Stimulated activated effector memory CD8-positive, alpha-beta T cell treated with anti-CD3 and anti-CD28 coated beads, Interleukin-12 subunit alpha, Interleukin-12 subunit beta, amount 100 ng/mL, for 72 hours (primary cell): ENCODE results near the gene SLC9A1.
A peak's percentile ranks its signal among the peaks of the same experiment; 100 is the strongest.

Source experiments
- ATAC-seq: fragments of 150-1000 bp; cut with Tn5 transposase; 2 replicates; pipeline ENCODE4 v1.10.0; 2021
- DNase-seq, 2 donors: peaks; one replicate each; pipeline ENCODE4 v3.0.0; 2021 to 2022; ENCODE audit warnings: low spot score in 2 of 2
- H3K27ac Mint-ChIP-seq: one replicate; pipeline ENCODE4 v1.8.0; 2022; ENCODE audit warnings: mild to moderate bottlenecking, mixed read lengths
- H3K36me3 Mint-ChIP-seq: one replicate; pipeline ENCODE4 v1.8.0; 2022; ENCODE audit warnings: mild to moderate bottlenecking, mixed read lengths
- H3K4me1 Mint-ChIP-seq: one replicate; pipeline ENCODE4 v1.8.0; 2022; ENCODE audit warnings: mixed read lengths
- H3K4me3 Mint-ChIP-seq: one replicate; pipeline ENCODE4 v1.8.0; 2022; ENCODE audit warnings: mild to moderate bottlenecking, mixed read lengths
- H3K9me3 Mint-ChIP-seq: one replicate; pipeline ENCODE4 v1.8.0; 2022; ENCODE audit warnings: mixed read lengths

SLC9A1 gene

GRCh38 chr1:27060891-27061290 lies 94.0 kb downstream of the SLC9A1 start:
- Mint-ChIP-seq H3K4me1 (no peaks in the 10 kb centered on the region), H3K4me3 (no peak overlapping the region), H3K27ac (no peak overlapping the region), H3K9me3 (no peaks in the 10 kb centered on the region), H3K36me3 (no peaks in the 10 kb centered on the region)
- DNase-seq (no peak), ATAC-seq (no peak)

GRCh38 chr1:27058966-27059669 lies 95.8 kb downstream of the SLC9A1 start:
- no peaks in the 10 kb centered on the region for H3K9me3 Mint-ChIP-seq
- peak; percentile 24 for ATAC-seq
- no peaks in the 10 kb centered on the region for H3K4me1 Mint-ChIP-seq
- H3K36me3 Mint-ChIP-seq, result no peaks in the 10 kb centered on the region
- H3K27ac Mint-ChIP-seq, result no peak overlapping the region
- DNase-seq, result no peak
- H3K4me3 Mint-ChIP-seq, result no peak overlapping the region

DNA sequence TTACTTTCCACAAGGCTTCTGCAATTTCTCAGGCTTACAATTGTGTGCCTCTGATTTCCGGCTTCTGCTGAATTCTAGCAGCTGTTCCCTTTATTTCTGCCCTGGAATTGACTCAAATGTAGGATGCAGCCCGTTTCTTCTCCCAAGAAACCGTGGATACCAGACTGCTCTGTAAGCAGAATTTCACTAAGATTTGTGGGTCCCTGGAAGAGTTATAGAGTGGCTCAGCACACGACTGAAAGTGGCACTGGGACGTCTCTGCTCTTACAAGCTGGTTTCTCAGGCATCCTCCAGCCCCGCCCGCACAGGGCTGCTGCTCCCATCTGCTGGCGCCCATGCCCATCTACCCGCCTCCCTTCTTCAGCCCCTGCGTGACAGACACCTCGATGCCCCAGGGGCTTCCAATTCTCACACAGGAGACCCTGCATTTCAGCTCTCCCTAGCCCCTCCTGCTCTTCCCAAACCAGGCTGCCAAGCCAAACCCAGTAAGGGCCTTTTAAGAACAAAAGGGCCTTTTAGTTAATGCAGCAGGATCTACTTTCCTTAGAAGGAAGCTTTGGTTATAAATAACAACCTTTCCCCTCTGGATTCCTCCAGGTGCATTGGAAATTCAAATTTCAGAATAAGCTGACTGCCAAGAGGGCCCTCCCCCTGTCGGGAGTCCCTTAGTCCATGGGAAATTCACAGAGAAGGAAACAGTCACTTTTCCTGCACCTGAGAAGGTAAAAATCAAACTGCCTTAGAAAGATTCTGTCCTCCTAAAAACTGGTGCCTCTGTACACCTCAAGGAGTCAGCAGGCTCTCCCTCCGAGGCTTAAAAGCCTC lies 96.9 kb downstream of the SLC9A1 start:
- H3K36me3 Mint-ChIP-seq, result no peaks in the 10 kb centered on the region
- H3K9me3 Mint-ChIP-seq, result no peaks in the 10 kb centered on the region
- no peak overlapping the region for H3K4me3 Mint-ChIP-seq
- ATAC-seq (no peak), DNase-seq (no peak)
- no peaks in the 10 kb centered on the region for H3K4me1 Mint-ChIP-seq
- H3K27ac Mint-ChIP-seq, result no peak overlapping the region

GRCh38 chr1:27057389-27057788 lies 97.5 kb downstream of the SLC9A1 start:
- no peaks in the 10 kb centered on the region for H3K9me3 Mint-ChIP-seq
- H3K4me1 Mint-ChIP-seq, result no peaks in the 10 kb centered on the region
- no peak overlapping the region for H3K27ac Mint-ChIP-seq
- no peak for DNase-seq
- no peak overlapping the region for H3K4me3 Mint-ChIP-seq
- ATAC-seq, result no peak
- H3K36me3 Mint-ChIP-seq, result no peaks in the 10 kb centered on the region

- H3K27ac Mint-ChIP-seq, result no peak overlapping the region
- no peaks in the 10 kb centered on the region for H3K9me3 Mint-ChIP-seq
- H3K4me3 Mint-ChIP-seq, result no peak overlapping the region
- DNase-seq, result no peak
- H3K4me1 Mint-ChIP-seq, result no peaks in the 10 kb centered on the region
- ATAC-seq, result no peak
- H3K36me3 Mint-ChIP-seq, result no peaks in the 10 kb centered on the region
Measured at GRCh38 chr1:27053977-27054753, 100.8 kb downstream of the SLC9A1 start.

- no peak for DNase-seq
- no peak overlapping the region for H3K4me3 Mint-ChIP-seq
- no peak for ATAC-seq
- H3K27ac Mint-ChIP-seq, result no peak overlapping the region
- H3K4me1 Mint-ChIP-seq, result no peaks in the 10 kb centered on the region
- H3K36me3 Mint-ChIP-seq, result no peaks in the 10 kb centered on the region
- H3K9me3 Mint-ChIP-seq, result no peaks in the 10 kb centered on the region
Measured at GRCh38 chr1:27052527-27052926, 102.4 kb downstream of the SLC9A1 start.

- no peaks in the 10 kb centered on the region for H3K9me3 Mint-ChIP-seq
- no peaks in the 10 kb centered on the region for H3K36me3 Mint-ChIP-seq
- DNase-seq (no peak), ATAC-seq (no peak)
- H3K27ac Mint-ChIP-seq, result no peak overlapping the region
- H3K4me1 Mint-ChIP-seq, result peaks cover 17% of the 10 kb centered on the region
- no peak overlapping the region for H3K4me3 Mint-ChIP-seq
Measured at GRCh38 chr1:27049607-27050006, 105.3 kb downstream of the SLC9A1 start.

- ATAC-seq (no peak), DNase-seq (no peak)
- peaks cover 22% of the 10 kb centered on the region for H3K4me1 Mint-ChIP-seq
- H3K27ac Mint-ChIP-seq, result no peak overlapping the region
- no peaks in the 10 kb centered on the region for H3K36me3 Mint-ChIP-seq
- H3K4me3 Mint-ChIP-seq, result no peak overlapping the region
- H3K9me3 Mint-ChIP-seq, result no peaks in the 10 kb centered on the region
Measured at GRCh38 chr1:27049100-27049499, 105.8 kb downstream of the SLC9A1 start.
